GM19025 (cell line): ENCODE data around the gene CASP1.
"Not testable (repeated sequence)": the region's sequence is repeated elsewhere in the genome, so short reads cannot be mapped to it uniquely, and the experiment has no call there.

Experiments used
- ATAC-seq: cut with Tn5 transposase; IDR thresholded peaks from one replicate; pipeline ENCODE4 v1.9.1; 2021; ENCODE audit warnings: mild to moderate bottlenecking, low read depth, moderate library complexity; ENCODE audit not compliant: unreplicated experiment

The CASP1 gene

GRCh38 chr11:105034813-105035620 lies at the start of gene CASP1:
CASP1 (minus strand) TSS chr11:105035144; CDS start chr11:105035113, 31 bp downstream.
- peak; percentile 91 for ATAC-seq

- no peak for ATAC-seq
These were observed 46.6 kb upstream of the CASP1 start for GRCh38 chr11:105081412-105082150.

- not testable (repeated sequence) for ATAC-seq
These were observed 45.4 kb upstream of the CASP1 start for GRCh38 chr11:105080171-105080906.

GRCh38 chr11:105078283-105078682 lies 43.3 kb upstream of the CASP1 start:
- no peak for ATAC-seq

GRCh38 chr11:105077141-105077790 lies 42.3 kb upstream of the CASP1 start:
- ATAC-seq = not testable (repeated sequence)

GRCh38 chr11:105074166-105074530 lies 39.2 kb upstream of the CASP1 start:
- no peak for ATAC-seq

GRCh38 chr11:105073456-105074165 lies 38.7 kb upstream of the CASP1 start:
- no peak for ATAC-seq

GRCh38 chr11:105072080-105072479 lies 37.1 kb upstream of the CASP1 start:
- not testable (repeated sequence) for ATAC-seq

- no peak for ATAC-seq
These were observed 36.3 kb upstream of the CASP1 start for GRCh38 chr11:105071089-105071732.

- no peak for ATAC-seq
These were observed 35.4 kb upstream of the CASP1 start for GRCh38 chr11:105070306-105070705.

- not testable (repeated sequence) for ATAC-seq
These were observed 34.8 kb upstream of the CASP1 start for GRCh38 chr11:105069749-105070148.

- ATAC-seq = not testable (repeated sequence)
These were observed 28.4 kb upstream of the CASP1 start for GRCh38 chr11:105063245-105063941.

GRCh38 chr11:105057432-105057831 lies 22.5 kb upstream of the CASP1 start:
- ATAC-seq = no peak

- no peak for ATAC-seq
These were observed 21.5 kb upstream of the CASP1 start for GRCh38 chr11:105056446-105056845.

GRCh38 chr11:105054723-105055493 lies 20.0 kb upstream of the CASP1 start:
- no peak for ATAC-seq

GRCh38 chr11:105052487-105052886 lies 17.5 kb upstream of the CASP1 start:
- no peak for ATAC-seq

GRCh38 chr11:105051559-105051958 lies 16.6 kb upstream of the CASP1 start:
- ATAC-seq = no peak

GRCh38 chr11:105049481-105049880 lies 14.5 kb upstream of the CASP1 start:
- no peak for ATAC-seq
